IMR-90 (cell line): Measurements from ENCODE around the gene SMIM44. TPM values are rescaled to one million over a fixed set of nuclear protein-coding genes. Genes with fewer than 3 reads are reported as not detected.

ENCODE experiments used
- ATAC-seq: fragments of 200-7000 bp; cut with Tn5 transposase; 2 replicates; pipeline ENCODE4 v1.9.1; 2020; ENCODE audit warnings: low read depth, mild to moderate bottlenecking, moderate library complexity
- BruUV-seq: library from RNA; stranded (reverse); fragments of 400-500 nt; replicated peaks from 2 replicates; lab custom pipeline; 2021; lab: Mats Ljungman, UMichigan
- CTCF ChIA-PET: fragments of 300-600 bp; formaldehyde crosslinking; extraction: SDS; loops from one replicate; lab custom pipeline; 2021; ENCODE audit warnings: antibody characterized with exemption; lab: Yijun Ruan, JAX
- POLR2A ChIA-PET: fragments of 300-600 bp; sonication (Branson Sonifier 250); formaldehyde crosslinking; loops from one replicate; lab custom pipeline; 2022; ENCODE audit warnings: antibody characterized with exemption; ENCODE audit not compliant: unreplicated experiment; lab: Charles Lee
- DNase-seq: peaks from one replicate; pipeline ENCODE4 v3.0.0; 2013
- H2AFZ ChIP-seq: replicated peaks from 2 replicates; pipeline ENCODE3; 2013; ENCODE audit warnings: low read length, mild to moderate bottlenecking; ENCODE audit not compliant: poor library complexity
- H2AK5ac ChIP-seq: 2 replicates; pipeline ENCODE4 v1.6.1; 2013; ENCODE audit warnings: low read depth, low read length, inconsistent platforms
- H2AK9ac ChIP-seq: replicated peaks from 2 replicates; pipeline ENCODE3; 2013; ENCODE audit warnings: mild to moderate bottlenecking, low read depth, low read length, moderate library complexity; ENCODE audit not compliant: poor library complexity
- H2BK120ac ChIP-seq: 2 replicates; pipeline ENCODE4 v1.6.1; 2013; ENCODE audit warnings: low read depth, low read length, inconsistent platforms
- H2BK15ac ChIP-seq: 3 replicates; pipeline ENCODE4 v1.6.1; 2013; ENCODE audit warnings: low read depth, low read length, inconsistent platforms
- H2BK20ac ChIP-seq: 2 replicates; pipeline ENCODE4 v1.6.1; 2013; ENCODE audit warnings: low read depth, mild to moderate bottlenecking, inconsistent platforms, low read length, moderate library complexity
- H2BK5ac ChIP-seq: 2 replicates; pipeline ENCODE4 v1.6.1; 2013; ENCODE audit warnings: mild to moderate bottlenecking, low read depth, low read length, inconsistent platforms; ENCODE audit not compliant: poor library complexity, severe bottlenecking
- H3K14ac ChIP-seq: replicated peaks from 2 replicates; pipeline ENCODE4 v1.6.1; 2013; ENCODE audit warnings: low read depth, low read length, inconsistent platforms
- H3K18ac ChIP-seq: 2 replicates; pipeline ENCODE4 v1.6.1; 2013; ENCODE audit warnings: low read depth, low read length, control low read depth
- H3K23ac ChIP-seq: 2 replicates; pipeline ENCODE4 v1.6.1; 2013; ENCODE audit warnings: low read depth, low read length, inconsistent platforms
- H3K27ac ChIP-seq: 2 replicates; pipeline ENCODE4 v1.5.1; 2013; ENCODE audit warnings: mild to moderate bottlenecking, control low read depth, low read length; ENCODE audit not compliant: insufficient read depth
- H3K27me3 ChIP-seq: 2 replicates; pipeline ENCODE4 v1.6.1; 2013; ENCODE audit warnings: low read length; ENCODE audit not compliant: control insufficient read depth, insufficient read depth
- H3K36me3 ChIP-seq: 2 replicates; pipeline ENCODE4 v1.6.1; 2013; ENCODE audit warnings: low read length, mixed read lengths; ENCODE audit not compliant: control insufficient read depth, insufficient read depth
- H3K4ac ChIP-seq: 2 replicates; pipeline ENCODE4 v1.6.1; 2013; ENCODE audit warnings: low read depth, low read length, inconsistent platforms
- H3K4me1 ChIP-seq: 2 replicates; pipeline ENCODE4 v1.6.1; 2013; ENCODE audit warnings: low read length, mixed read lengths; ENCODE audit not compliant: control insufficient read depth, insufficient read depth
- H3K4me2 ChIP-seq: 2 replicates; pipeline ENCODE4 v1.6.1; 2013; ENCODE audit warnings: low read depth, mild to moderate bottlenecking, control low read depth, low read length, moderate library complexity
- H3K4me3 ChIP-seq: 2 replicates; pipeline ENCODE4 v1.5.1; 2013; ENCODE audit warnings: low read depth, mild to moderate bottlenecking, control low read depth, low read length, moderate library complexity; ENCODE audit not compliant: insufficient read depth
- H3K56ac ChIP-seq: 2 replicates; pipeline ENCODE4 v1.6.1; 2013; ENCODE audit warnings: low read length, inconsistent platforms; ENCODE audit not compliant: insufficient read depth; ENCODE audit errors: extremely low read depth
- H3K79me1 ChIP-seq, 2 experiments: 2 replicates each; pipeline ENCODE4 v1.6.1; 2013; ENCODE audit warnings: low read length in 2 of 2, inconsistent platforms in 1 of 2, low read depth in 1 of 2
- H3K9ac ChIP-seq: 2 replicates; pipeline ENCODE4 v1.6.1; 2013; ENCODE audit warnings: low read depth, low read length, control low read depth
- H3K9me1 ChIP-seq: 2 replicates; pipeline ENCODE4 v1.6.1; 2013; ENCODE audit warnings: low read length, inconsistent platforms; ENCODE audit not compliant: insufficient read depth
- H3K9me3 ChIP-seq: 2 replicates; pipeline ENCODE4 v1.6.1; 2013; ENCODE audit warnings: low read length; ENCODE audit not compliant: control insufficient read depth, insufficient read depth
- H4K20me1 ChIP-seq: 2 replicates; pipeline ENCODE4 v1.6.1; 2013; ENCODE audit warnings: low read length, inconsistent platforms; ENCODE audit not compliant: insufficient read depth
- H4K5ac ChIP-seq: 2 replicates; pipeline ENCODE4 v1.6.1; 2013; ENCODE audit warnings: mild to moderate bottlenecking, low read depth, low read length, control low read depth
- H4K8ac ChIP-seq, 2 experiments: 2 replicates each; pipeline ENCODE4 v1.6.1; 2013; ENCODE audit warnings: low read depth in 2 of 2, low read length in 2 of 2, control low read depth in 1 of 2, inconsistent platforms in 1 of 2
- H4K91ac ChIP-seq: 2 replicates; pipeline ENCODE4 v1.6.1; 2013; ENCODE audit warnings: low read depth, low read length, inconsistent platforms; ENCODE audit not compliant: insufficient read depth
- BHLHE40 ChIP-seq: fragments of 150-350 bp; IDR thresholded peaks from 2 replicates; pipeline ENCODE4 v1.6.1; 2016; ENCODE audit warnings: mild to moderate bottlenecking, low read depth, low read length
- CEBPB ChIP-seq: IDR thresholded peaks from 2 replicates; pipeline ENCODE4 v1.6.1; 2012; ENCODE audit warnings: low read depth, low read length, improper control_type of control experiment
- CHD1 ChIP-seq: IDR thresholded peaks from 2 replicates; pipeline ENCODE4 v1.6.1; 2012; ENCODE audit warnings: low read depth, low read length, improper control_type of control experiment
- CTCF ChIP-seq: conservative IDR thresholded peaks from 2 replicates; pipeline ENCODE4 v1.5.1; 2012; ENCODE audit warnings: mild to moderate bottlenecking, low read depth, low read length, improper control_type of control experiment
- FOS ChIP-seq: fragments of 150-350 bp; IDR thresholded peaks from 2 replicates; pipeline ENCODE4 v1.6.1; 2016; ENCODE audit warnings: low read depth, low read length
- MAFK ChIP-seq: IDR thresholded peaks from 2 replicates; pipeline ENCODE4 v1.6.1; 2012; ENCODE audit warnings: low read depth, low read length, improper control_type of control experiment
- MAZ ChIP-seq: IDR thresholded peaks from 2 replicates; pipeline ENCODE4 v1.6.1; 2012; ENCODE audit warnings: low read depth, mild to moderate bottlenecking, low read length, improper control_type of control experiment, moderate library complexity, borderline replicate concordance
- MXI1 ChIP-seq: IDR thresholded peaks from 2 replicates; pipeline ENCODE4 v1.6.1; 2012; ENCODE audit warnings: low read depth, mild to moderate bottlenecking, low read length, moderate library complexity, borderline replicate concordance
- NFE2L2 ChIP-seq: fragments of 150-350 bp; IDR thresholded peaks from 2 replicates; pipeline ENCODE4 v1.6.1; 2016; ENCODE audit warnings: low read depth, mild to moderate bottlenecking, low read length
- POLR2A ChIP-seq: IDR thresholded peaks from 2 replicates; pipeline ENCODE4 v1.6.1; 2012; ENCODE audit warnings: mild to moderate bottlenecking, low read depth, low read length
- RAD21 ChIP-seq: IDR thresholded peaks from 2 replicates; pipeline ENCODE4 v1.6.1; 2012; ENCODE audit warnings: low read length, improper control_type of control experiment
- RCOR1 ChIP-seq: IDR thresholded peaks from 2 replicates; pipeline ENCODE4 v1.6.1; 2012; ENCODE audit warnings: mild to moderate bottlenecking, low read length, improper control_type of control experiment; ENCODE audit not compliant: insufficient replicate concordance
- RFX5 ChIP-seq: IDR thresholded peaks from 2 replicates; pipeline ENCODE4 v1.8.0; 2012; ENCODE audit warnings: low read depth, mild to moderate bottlenecking, low read length, moderate library complexity
- SMC3 ChIP-seq: fragments of 150-350 bp; IDR thresholded peaks from 2 replicates; pipeline ENCODE4 v1.6.1; 2016; ENCODE audit warnings: low read depth, mild to moderate bottlenecking, antibody characterized with exemption, low read length, moderate library complexity
- WGBS, 2 experiments: methylation state at CpG; one replicate each; pipeline versions ENCODE4 v1.1.5 to v1.1.7; 2013; ENCODE audit warnings: missing lambda C conversion rate in 2 of 2; ENCODE audit not compliant: insufficient read length in 1 of 2; ENCODE audit errors: extremely low coverage in 2 of 2; 5-methylcytosine and 5-hydroxymethylcytosine counted together
- dilution Hi-C: fragments of 300-500 bp; cut with HindIII; formaldehyde crosslinking; loops from one replicate; pipeline ENCODE4 v1.14.3; 2018; ENCODE audit warnings: low sequenced_read_pairs; ENCODE audit not compliant: unreplicated experiment
- in situ Hi-C: fragments of 300-500 bp; cut with MboI; formaldehyde crosslinking; loops from 3 replicates; pipeline ENCODE4 v1.14.3; 2019; ENCODE audit warnings: low sequenced_read_pairs, inconsistent platforms, mixed read lengths
- intact Hi-C: fragments of 100-400 bp; cut with micrococcal nuclease; formaldehyde crosslinking; loops from 2 replicates; pipeline ENCODE4 v1.10.0; 2022
- polyA plus RNA-seq, 3 experiments: library from polyadenylated mRNA; depleted of rRNA; stranded (reverse); fragments of >200 nt; gene quantifications; 2 replicates each; pipeline ENCODE4 v1.2.3, GENCODE V29; 2012; ENCODE audit warnings: low replicate concordance in 1 of 3
- total RNA-seq: library from RNA; depleted of rRNA; stranded (reverse); fragments of >200 nt; gene quantifications from 2 replicates; pipeline ENCODE4 v1.2.3, GENCODE V29; 2012
- TF ChIP-seq, protein P1 (sequence below): fragments of 150-350 bp; IDR thresholded peaks from 2 replicates; pipeline ENCODE4 v1.6.1; 2017; ENCODE audit warnings: mild to moderate bottlenecking, antibody characterized with exemption, low read length, low read depth
- TF ChIP-seq, protein P2 (sequence below): fragments of 150-350 bp; IDR thresholded peaks from 2 replicates; pipeline ENCODE4 v1.6.1; 2016; ENCODE audit warnings: low read depth, mild to moderate bottlenecking, low read length, moderate library complexity, borderline replicate concordance

Gene SMIM44
- total and polyA plus RNA-seq, 2 of the 4 experiments (the other 2 are of a cell fraction) = not detected

DNA sequence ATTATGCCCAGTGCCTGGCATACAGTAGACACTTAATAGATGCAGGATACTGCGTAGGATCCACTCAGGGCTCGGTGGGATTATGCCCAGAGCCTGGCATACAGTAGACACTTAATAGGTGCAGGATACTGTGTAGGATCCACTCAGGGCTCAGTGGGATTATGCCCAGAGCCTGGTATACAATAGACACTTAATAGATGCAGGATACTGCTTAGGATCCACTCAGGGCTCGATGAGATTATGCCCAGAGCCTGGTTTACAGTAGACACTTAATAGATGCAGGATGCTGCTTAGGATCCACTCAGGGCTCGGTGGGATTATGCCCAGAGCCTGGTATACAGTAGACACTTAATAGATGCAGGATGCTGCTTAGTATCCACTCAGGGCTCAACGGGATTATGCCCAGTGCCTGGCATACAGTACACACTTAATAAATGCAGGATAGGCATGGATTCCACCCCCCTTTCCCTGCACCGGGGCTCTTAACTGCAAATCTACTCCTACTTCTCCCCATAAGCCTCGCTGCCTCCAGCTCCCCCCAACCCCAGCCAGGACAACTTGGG, 27.8 kb downstream of the SMIM44 start:
- H3K18ac ChIP-seq = no peak overlapping the region
- no peak overlapping the region for H3K4ac ChIP-seq
- peaks cover 29% of the 10 kb centered on the region for H3K4me1 ChIP-seq
- H2BK5ac ChIP-seq = no peak overlapping the region
- peaks cover 44 to 81% of the 10 kb centered on the region in 2 experiments for H3K79me1 ChIP-seq
- H2AFZ ChIP-seq = no peak overlapping the region
- 85% methylated on average over 5 of the region's 7 CpGs; no CpG with 5 or more reads in 1 of the 2 experiments for WGBS, 2 experiments
- no peak overlapping the region for H2AK5ac ChIP-seq
- no peak overlapping the region for H3K56ac ChIP-seq
- H3K4me3 ChIP-seq = no peak overlapping the region
- H3K9me3 ChIP-seq = no peaks in the 10 kb centered on the region
- DNase-seq (no peak), ATAC-seq (no peak)
- CTCF ChIA-PET = interaction anchor here (0.6 kb wide), 1 partner anchor 47 kb away, joined by 4 read pairs; no protein-coding TSS in a partner anchor
- no peak overlapping the region for H3K4me2 ChIP-seq
- POLR2A ChIA-PET = no interaction called here
- no peaks in the 10 kb centered on the region for H3K27me3 ChIP-seq
- dilution Hi-C loops (no loop called here), intact Hi-C loops (no loop called here), in situ Hi-C loops (no loop called here)
- H2BK20ac ChIP-seq = peak overlapping the region; percentile 23; the same call in 1 of the 2 replicates
- no peak overlapping the region for H3K9ac ChIP-seq
- peaks cover 15% of the 10 kb centered on the region for H3K9me1 ChIP-seq
- peaks cover 59% of the 10 kb centered on the region for H4K20me1 ChIP-seq
- TF ChIP-seq MAFK (no peak), FOS (no peak), MAZ (no peak), NFE2L2 (no peak), CTCF (no peak), POLR2A (no peak), RAD21 (no peak), CEBPB (no peak), SMC3 (no peak), RFX5 (no peak), RCOR1 (no peak), CHD1 (no peak), BHLHE40 (no peak), MXI1 (no peak)
- TF ChIP-seq, protein P1, sequence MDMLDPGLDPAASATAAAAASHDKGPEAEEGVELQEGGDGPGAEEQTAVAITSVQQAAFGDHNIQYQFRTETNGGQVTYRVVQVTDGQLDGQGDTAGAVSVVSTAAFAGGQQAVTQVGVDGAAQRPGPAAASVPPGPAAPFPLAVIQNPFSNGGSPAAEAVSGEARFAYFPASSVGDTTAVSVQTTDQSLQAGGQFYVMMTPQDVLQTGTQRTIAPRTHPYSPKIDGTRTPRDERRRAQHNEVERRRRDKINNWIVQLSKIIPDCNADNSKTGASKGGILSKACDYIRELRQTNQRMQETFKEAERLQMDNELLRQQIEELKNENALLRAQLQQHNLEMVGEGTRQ = no peak
- TF ChIP-seq, protein P2, sequence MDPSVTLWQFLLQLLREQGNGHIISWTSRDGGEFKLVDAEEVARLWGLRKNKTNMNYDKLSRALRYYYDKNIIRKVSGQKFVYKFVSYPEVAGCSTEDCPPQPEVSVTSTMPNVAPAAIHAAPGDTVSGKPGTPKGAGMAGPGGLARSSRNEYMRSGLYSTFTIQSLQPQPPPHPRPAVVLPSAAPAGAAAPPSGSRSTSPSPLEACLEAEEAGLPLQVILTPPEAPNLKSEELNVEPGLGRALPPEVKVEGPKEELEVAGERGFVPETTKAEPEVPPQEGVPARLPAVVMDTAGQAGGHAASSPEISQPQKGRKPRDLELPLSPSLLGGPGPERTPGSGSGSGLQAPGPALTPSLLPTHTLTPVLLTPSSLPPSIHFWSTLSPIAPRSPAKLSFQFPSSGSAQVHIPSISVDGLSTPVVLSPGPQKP = no peak
- no peak overlapping the region for H4K91ac ChIP-seq
- H3K36me3 ChIP-seq = peaks cover 52% of the 10 kb centered on the region
- no peak overlapping the region for H3K14ac ChIP-seq
- no peak overlapping the region for H4K5ac ChIP-seq
- no peak overlapping the region for H2BK15ac ChIP-seq
- H3K23ac ChIP-seq = no peak overlapping the region; the same call in 1 of the 2 replicates
- BruUV-seq = no TSS peak
- peak overlapping the region; percentile 81 for H2AK9ac ChIP-seq
- peak overlapping the region in 1 of 2 experiments; percentile 11; a peak in 1 of 4 replicates for H4K8ac ChIP-seq
- no peak overlapping the region for H3K27ac ChIP-seq
- no peak overlapping the region for H2BK120ac ChIP-seq
